HG03095 (cell line): ENCODE measurements around the gene GGT1.
"Not testable (repeated sequence)": the region's sequence is repeated elsewhere in the genome, so short reads cannot be mapped to it uniquely, and the experiment has no call there.

Experiments
- ATAC-seq: cut with Tn5 transposase; IDR thresholded peaks from one replicate; pipeline ENCODE4 v1.9.1; 2021; ENCODE audit warnings: moderate library complexity; ENCODE audit not compliant: unreplicated experiment

Gene GGT1

GRCh38 chr22:24633231-24634023 lies 30.4 kb downstream of the GGT1 start:
- ATAC-seq: not testable (repeated sequence)

GRCh38 chr22:24634776-24635389 lies 31.9 kb downstream of the GGT1 start:
- not testable (repeated sequence) for ATAC-seq

GRCh38 chr22:24636513-24636912 lies 33.5 kb downstream of the GGT1 start:
- not testable (repeated sequence) for ATAC-seq

- not testable (repeated sequence) for ATAC-seq
Observed at GRCh38 chr22:24642307-24642706, 39.3 kb downstream of the GGT1 start.

- ATAC-seq: not testable (repeated sequence)
Observed at GRCh38 chr22:24644409-24644808, 41.4 kb downstream of the GGT1 start.

- not testable (repeated sequence) for ATAC-seq
Observed at GRCh38 chr22:24645408-24646399, 42.7 kb downstream of the GGT1 start.

- not testable (repeated sequence) for ATAC-seq
Observed at GRCh38 chr22:24646756-24647155, 43.8 kb downstream of the GGT1 start.

GRCh38 chr22:24649371-24649770 lies 46.4 kb downstream of the GGT1 start:
- not testable (repeated sequence) for ATAC-seq

- ATAC-seq: not testable (repeated sequence)
Observed at GRCh38 chr22:24650884-24651283, 47.9 kb downstream of the GGT1 start.

GRCh38 chr22:24665395-24665794 lies 62.4 kb downstream of the GGT1 start:
- ATAC-seq: not testable (repeated sequence)

GRCh38 chr22:24667904-24668303 lies 64.9 kb downstream of the GGT1 start:
- not testable (repeated sequence) for ATAC-seq

- ATAC-seq: not testable (repeated sequence)
Observed at GRCh38 chr22:24672532-24672931, 69.5 kb downstream of the GGT1 start.
